Esophagus muscularis mucosa (tissue), 4 donors: ENCODE results near the gene WNK1. TPM values are rescaled to one million over a fixed set of nuclear protein-coding genes. Genes with fewer than 3 reads are reported as not detected.

Experiments
- DNase-seq: peaks from one replicate; pipeline ENCODE4 v3.0.0-alpha.2; 2017; ENCODE audit errors: extremely low spot score
- H3K27ac ChIP-seq, 4 donors: fragments of 200-600 bp; sonication (generic); replicated peaks in 1 of 4; 1 replicate in 3 of 4; 2 replicates in 1 of 4; pipeline ENCODE4 v1.5.1; 2016 to 2019; ENCODE audit warnings: mild to moderate bottlenecking in 1 of 4
- H3K27me3 ChIP-seq, 4 donors: fragments of 200-600 bp; sonication (generic); one replicate each; pipeline versions ENCODE4 v1.5.1 to v1.6.0; 2016 to 2019
- H3K36me3 ChIP-seq, 4 donors: fragments of 200-600 bp; sonication (generic); one replicate each; pipeline ENCODE4 v1.5.1; 2016 to 2019
- H3K4me1 ChIP-seq, 4 donors: fragments of 200-600 bp; sonication (generic); one replicate each; pipeline ENCODE4 v1.5.1; 2016 to 2019
- H3K4me3 ChIP-seq, 4 donors: fragments of 200-600 bp; sonication (generic); 1 replicate in 2 of 4; 2 replicates in 2 of 4; pipeline ENCODE4 v1.5.1; 2016 to 2019; ENCODE audit warnings: mild to moderate bottlenecking in 4 of 4, moderate library complexity in 1 of 4
- H3K9me3 ChIP-seq, 4 donors: fragments of 200-600 bp; sonication (generic); 1 replicate in 3 of 4; 2 replicates in 1 of 4; pipeline ENCODE4 v1.5.1; 2016 to 2019
- EP300 ChIP-seq: sonication (generic); formaldehyde crosslinking; IDR thresholded peaks from one replicate; pipeline ENCODE4 v1.6.1; 2017; ENCODE audit warnings: antibody characterized with exemption
- POLR2A ChIP-seq: fragments of 450-650 bp; IDR thresholded peaks from one replicate; pipeline ENCODE4 v1.6.1; 2017; ENCODE audit warnings: antibody characterized with exemption, moderate library complexity, mild to moderate bottlenecking, low read depth
- POLR2AphosphoS5 ChIP-seq, 2 donors: sonication (generic); formaldehyde crosslinking; IDR thresholded peaks; one replicate each; pipeline ENCODE4 v1.6.1; 2017; ENCODE audit warnings: antibody characterized with exemption in 2 of 2
- WGBS: methylation state at CpG from one replicate; pipeline ENCODE4 v1.1.5; 2018; 5-methylcytosine and 5-hydroxymethylcytosine counted together
- intact Hi-C: fragments of 100-400 bp; cut with DNase I; formaldehyde crosslinking; loops from one replicate; pipeline ENCODE4 v1.15.1; 2023
- total RNA-seq, 4 donors: library from RNA; depleted of rRNA; stranded (reverse); fragments of >200 nt; gene quantifications; one replicate each; pipeline versions ENCODE4 v1.1.0 to v1.2.1, GENCODE V29; 2016
- TF ChIP-seq, protein P1 (sequence below), 3 experiments: fragments of 200-600 bp in 2 of 3; fragments of 450-650 bp in 1 of 3; sonication (generic) in 2 of 3; IDR thresholded peaks; one replicate each; pipeline ENCODE4 v1.5.1; 2017 to 2019; ENCODE audit warnings: antibody characterized with exemption in 3 of 3, mild to moderate bottlenecking in 2 of 3, moderate library complexity in 1 of 3

WNK1 gene
- total RNA-seq, 4 donors from 2014 or later = 137 to 250 (median 158) TPM

DNA sequence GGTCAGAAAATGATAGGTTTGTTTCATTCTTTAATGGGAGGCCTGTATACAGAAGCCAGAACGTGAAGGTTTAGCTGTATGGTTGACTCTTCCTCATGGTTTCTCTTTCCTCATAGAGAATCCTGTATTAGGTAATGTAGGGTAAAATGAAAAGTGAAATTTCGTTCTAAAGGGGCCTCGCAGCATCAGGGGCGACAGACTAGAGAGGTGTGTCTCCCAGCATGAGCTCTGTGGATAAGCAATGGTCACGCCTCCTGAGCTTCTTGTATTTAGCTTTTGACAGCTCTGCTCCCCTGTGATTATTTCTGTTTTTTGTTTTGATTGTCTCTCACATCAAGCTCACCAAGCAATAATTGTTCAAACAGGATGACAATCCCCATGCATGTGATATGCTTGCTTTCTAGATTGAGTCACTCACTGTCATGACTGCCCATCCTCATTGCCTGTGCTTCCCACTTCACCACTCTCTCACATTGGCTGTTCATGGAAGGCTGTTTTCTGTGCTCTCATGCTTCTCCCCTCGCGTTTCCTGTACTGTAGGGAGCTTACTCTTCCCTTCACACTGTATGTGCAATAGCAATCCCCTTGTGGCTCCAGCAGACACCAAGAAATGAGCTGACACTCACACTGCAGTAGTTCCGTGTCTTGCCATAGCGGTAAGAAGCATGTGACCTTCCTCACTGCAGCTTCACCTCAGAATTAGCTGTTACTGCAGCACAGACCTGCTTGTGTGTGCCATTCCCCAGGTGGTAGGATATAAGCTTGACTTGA, 153.1 kb downstream of the WNK1 start:
- TF ChIP-seq POLR2A (no peak), POLR2AphosphoS5 (IDR thresholded peaks at IDR 0.05) (no peak), EP300 (no peak)
- TF ChIP-seq, protein P1, sequence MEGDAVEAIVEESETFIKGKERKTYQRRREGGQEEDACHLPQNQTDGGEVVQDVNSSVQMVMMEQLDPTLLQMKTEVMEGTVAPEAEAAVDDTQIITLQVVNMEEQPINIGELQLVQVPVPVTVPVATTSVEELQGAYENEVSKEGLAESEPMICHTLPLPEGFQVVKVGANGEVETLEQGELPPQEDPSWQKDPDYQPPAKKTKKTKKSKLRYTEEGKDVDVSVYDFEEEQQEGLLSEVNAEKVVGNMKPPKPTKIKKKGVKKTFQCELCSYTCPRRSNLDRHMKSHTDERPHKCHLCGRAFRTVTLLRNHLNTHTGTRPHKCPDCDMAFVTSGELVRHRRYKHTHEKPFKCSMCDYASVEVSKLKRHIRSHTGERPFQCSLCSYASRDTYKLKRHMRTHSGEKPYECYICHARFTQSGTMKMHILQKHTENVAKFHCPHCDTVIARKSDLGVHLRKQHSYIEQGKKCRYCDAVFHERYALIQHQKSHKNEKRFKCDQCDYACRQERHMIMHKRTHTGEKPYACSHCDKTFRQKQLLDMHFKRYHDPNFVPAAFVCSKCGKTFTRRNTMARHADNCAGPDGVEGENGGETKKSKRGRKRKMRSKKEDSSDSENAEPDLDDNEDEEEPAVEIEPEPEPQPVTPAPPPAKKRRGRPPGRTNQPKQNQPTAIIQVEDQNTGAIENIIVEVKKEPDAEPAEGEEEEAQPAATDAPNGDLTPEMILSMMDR (IDR thresholded peaks at IDR 0.05) = no peak
- Histone ChIP-seq H3K4me1 (peaks cover 0 to 13% (median 6%) of the 10 kb centered on the region in 4 donors), H3K9me3 (no peaks in the 10 kb centered on the region), H3K36me3 (peaks cover 86 to 100% (median 96%) of the 10 kb centered on the region in 4 donors), H3K27me3 (no peaks in the 10 kb centered on the region), H3K4me3 (no peak overlapping the region), H3K27ac (no peak overlapping the region)
- WGBS = 84% methylated on average over 9 of the region's 9 CpGs
- intact Hi-C loops = no loop called here
- no peak for DNase-seq

DNA sequence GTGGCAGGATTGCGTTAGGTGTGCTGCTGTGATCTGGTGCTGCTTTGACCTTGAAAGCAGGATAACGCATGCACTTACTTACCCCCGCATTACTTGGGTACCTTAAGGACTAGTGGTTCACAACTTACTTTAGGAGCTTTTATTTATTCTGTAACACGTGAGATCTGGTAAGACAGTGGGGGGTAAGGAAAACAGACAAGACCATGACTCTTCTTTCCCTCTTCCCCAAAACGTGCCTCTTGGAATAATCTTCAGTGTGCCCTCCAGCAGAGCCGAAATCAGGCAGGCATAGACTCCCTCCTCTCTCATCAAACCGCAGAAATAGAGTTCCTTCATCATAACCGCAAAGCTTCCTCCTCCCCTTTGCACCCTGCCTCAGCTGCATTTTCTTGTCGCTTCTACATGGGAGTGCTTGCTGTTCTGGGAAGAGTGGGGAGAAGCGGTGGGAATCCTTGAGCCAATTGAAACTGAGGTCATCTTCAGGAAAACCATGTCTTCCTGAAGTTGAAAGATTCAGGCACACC, 153.7 kb downstream of the WNK1 start:
- H3K27me3 ChIP-seq = no peaks in the 10 kb centered on the region
- H3K27ac ChIP-seq = no peak overlapping the region
- peaks cover 0 to 20% (median 6%) of the 10 kb centered on the region in 4 donors for H3K4me1 ChIP-seq
- DNase-seq = no peak
- H3K36me3 ChIP-seq = peaks cover 79 to 100% (median 94%) of the 10 kb centered on the region in 4 donors
- TF ChIP-seq EP300 (no peak), POLR2AphosphoS5 (IDR thresholded peaks at IDR 0.05) (no peak), POLR2A (no peak)
- TF ChIP-seq, protein P1 (IDR thresholded peaks at IDR 0.05) = no peak
- intact Hi-C loops = no loop called here
- 84% methylated on average over 10 of the region's 10 CpGs for WGBS
- H3K4me3 ChIP-seq = no peak overlapping the region
- no peaks in the 10 kb centered on the region for H3K9me3 ChIP-seq

DNA sequence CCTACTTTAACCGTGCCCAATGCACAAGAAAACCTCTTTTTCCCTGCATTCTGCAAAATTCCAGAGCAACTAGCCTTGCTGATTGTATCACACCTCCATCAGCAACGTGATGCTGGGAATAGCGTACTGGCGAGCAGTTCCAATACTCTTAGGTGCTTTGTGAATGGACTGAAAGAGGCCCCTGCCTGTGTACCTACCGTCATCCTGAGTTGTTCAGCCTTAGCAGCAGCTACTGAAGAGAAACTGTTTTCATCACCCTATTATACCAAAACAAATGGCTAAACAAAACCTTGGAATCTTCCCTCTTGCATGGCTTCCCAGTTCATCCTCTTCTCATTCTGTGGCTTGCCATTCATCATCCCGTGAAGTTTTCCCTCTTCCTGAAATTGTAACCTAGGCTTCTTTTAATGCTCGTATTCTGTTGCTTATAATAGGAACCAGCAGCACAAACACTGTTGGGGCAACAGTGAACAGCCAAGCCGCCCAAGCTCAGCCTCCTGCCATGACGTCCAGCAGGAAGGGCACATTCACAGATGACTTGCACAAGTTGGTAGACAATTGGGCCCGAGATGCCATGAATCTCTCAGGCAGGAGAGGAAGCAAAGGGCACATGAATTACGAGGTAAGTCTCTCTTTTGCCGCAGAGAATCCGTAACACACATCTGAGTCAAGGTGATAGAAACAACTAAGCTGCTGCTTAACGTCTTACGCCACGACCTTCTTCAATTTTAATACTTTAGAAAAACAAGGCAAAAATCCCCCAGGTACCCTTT, 155.2 kb downstream of the WNK1 start:
- H3K4me1 ChIP-seq = peaks cover 4 to 30% (median 9%) of the 10 kb centered on the region in 4 donors
- DNase-seq = no peak
- TF ChIP-seq, protein P1 (IDR thresholded peaks at IDR 0.05) = no peak
- no peak for TF ChIP-seq POLR2AphosphoS5 (IDR thresholded peaks at IDR 0.05)
- no peak for TF ChIP-seq EP300
- no peak for TF ChIP-seq POLR2A
- peaks cover 64 to 96% (median 84%) of the 10 kb centered on the region in 4 donors for H3K36me3 ChIP-seq
- no peaks in the 10 kb centered on the region for H3K9me3 ChIP-seq
- WGBS = 80% methylated on average over 16 of the region's 16 CpGs
- no peak overlapping the region for H3K27ac ChIP-seq
- H3K27me3 ChIP-seq = no peaks in the 10 kb centered on the region
- H3K4me3 ChIP-seq = no peak overlapping the region
- intact Hi-C loops = no loop called here

DNA sequence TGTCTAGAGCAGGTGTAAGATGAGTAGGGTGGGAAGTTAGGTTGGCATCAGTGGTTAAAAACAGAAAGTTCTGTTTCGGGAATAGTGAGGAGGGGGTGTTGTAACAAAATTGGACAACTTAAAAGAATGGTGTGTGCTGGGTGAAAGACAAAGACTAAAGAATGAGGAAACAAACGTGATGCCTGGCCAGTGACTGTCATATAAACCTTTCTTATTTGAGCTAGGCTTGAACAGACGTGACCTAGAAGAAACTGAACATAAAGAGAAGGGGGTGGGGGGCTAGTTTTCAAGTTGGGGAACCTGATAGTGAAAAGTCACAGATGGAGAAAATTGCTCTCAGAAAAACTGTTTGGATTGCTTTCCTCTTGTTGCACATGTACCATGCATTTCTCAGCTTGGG, 157.5 kb downstream of the WNK1 start:
- intact Hi-C loops = no loop called here
- Histone ChIP-seq H3K9me3 (no peaks in the 10 kb centered on the region), H3K27ac (no peak overlapping the region), H3K4me1 (peaks cover 0 to 22% (median 7%) of the 10 kb centered on the region in 4 donors), H3K27me3 (no peaks in the 10 kb centered on the region), H3K4me3 (no peak overlapping the region), H3K36me3 (peaks cover 45 to 95% (median 85%) of the 10 kb centered on the region in 4 donors)
- 72% methylated on average over 3 of the region's 3 CpGs for WGBS
- TF ChIP-seq, protein P1 (IDR thresholded peaks at IDR 0.05) = no peak
- TF ChIP-seq POLR2AphosphoS5 (IDR thresholded peaks at IDR 0.05) = no peak
- DNase-seq = no peak
